Measurements from ENCODE around the gene NAPG.
"Not testable (repeated sequence)": the region's sequence is repeated elsewhere in the genome, so short reads cannot be mapped to it uniquely, and the experiment has no call there.

The NAPG gene

DNA sequence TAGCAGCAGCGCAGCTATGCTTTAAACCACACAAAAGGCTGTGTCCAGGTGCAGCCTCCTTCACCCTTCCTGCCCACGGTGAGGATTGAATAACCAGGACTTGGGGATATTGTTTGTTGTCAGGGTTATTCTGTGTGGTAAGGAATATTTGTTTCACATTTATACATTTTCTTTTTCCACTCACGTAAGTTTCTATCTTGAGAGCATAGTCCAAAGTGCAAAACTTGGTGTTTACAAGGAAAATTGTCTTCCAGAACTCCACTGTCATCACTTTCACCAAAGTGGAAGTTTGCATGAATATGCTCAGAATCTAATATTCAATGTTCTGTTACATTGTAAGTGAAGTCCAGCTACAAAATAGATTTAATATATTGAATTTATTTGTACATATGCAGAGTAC lies 26.4 kb downstream of the NAPG start:
- no peak for DNase-seq

DNA sequence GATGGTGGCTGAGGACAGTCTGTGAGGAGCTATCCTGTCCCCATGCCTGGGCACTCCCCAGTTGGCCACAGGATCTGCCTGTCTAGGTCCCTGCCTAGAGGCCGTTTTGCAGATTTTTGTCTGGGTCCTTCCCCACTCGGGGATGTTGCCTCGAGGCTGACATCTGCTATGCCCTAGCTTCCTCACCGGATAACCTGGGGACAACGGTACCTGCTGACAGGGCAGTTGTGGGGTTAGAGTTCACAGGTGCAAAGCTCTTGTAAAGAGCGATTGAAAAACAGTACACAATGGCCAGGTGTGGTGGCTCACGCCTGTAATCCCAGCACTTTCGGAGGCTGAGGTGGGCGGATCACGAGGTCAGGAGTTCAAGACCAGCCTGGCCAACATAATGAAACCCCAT lies 30.4 kb downstream of the NAPG start:
- DNase-seq, result not testable (repeated sequence)

DNA sequence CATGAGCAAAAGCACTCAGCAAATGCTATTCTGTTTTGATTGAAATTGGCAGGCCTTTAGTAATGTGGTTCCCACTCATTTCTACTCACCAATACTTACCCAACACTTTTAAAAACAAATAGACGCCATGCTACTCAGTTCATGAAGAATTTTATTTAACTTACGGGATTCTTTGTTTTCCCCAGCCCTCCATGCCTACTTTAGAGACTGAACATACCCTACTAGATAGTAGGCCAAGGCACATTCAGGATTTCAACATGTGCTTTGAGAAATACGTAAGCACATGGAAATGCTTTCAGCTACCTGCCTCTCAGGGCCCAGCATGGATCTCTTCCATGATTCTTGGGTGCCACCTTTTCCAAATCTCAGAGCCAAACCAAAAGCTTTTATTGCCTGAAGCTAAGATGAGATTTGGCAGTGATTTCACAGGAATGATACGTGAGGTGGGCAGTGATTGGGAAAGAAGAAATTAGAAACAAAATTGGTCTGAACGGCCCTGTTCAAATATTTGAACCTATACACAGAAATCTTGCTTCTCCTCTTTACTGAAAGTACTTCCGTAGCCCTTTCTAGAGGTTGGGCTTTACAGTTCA lies 31.4 kb downstream of the NAPG start:
- no peak for DNase-seq

DNA sequence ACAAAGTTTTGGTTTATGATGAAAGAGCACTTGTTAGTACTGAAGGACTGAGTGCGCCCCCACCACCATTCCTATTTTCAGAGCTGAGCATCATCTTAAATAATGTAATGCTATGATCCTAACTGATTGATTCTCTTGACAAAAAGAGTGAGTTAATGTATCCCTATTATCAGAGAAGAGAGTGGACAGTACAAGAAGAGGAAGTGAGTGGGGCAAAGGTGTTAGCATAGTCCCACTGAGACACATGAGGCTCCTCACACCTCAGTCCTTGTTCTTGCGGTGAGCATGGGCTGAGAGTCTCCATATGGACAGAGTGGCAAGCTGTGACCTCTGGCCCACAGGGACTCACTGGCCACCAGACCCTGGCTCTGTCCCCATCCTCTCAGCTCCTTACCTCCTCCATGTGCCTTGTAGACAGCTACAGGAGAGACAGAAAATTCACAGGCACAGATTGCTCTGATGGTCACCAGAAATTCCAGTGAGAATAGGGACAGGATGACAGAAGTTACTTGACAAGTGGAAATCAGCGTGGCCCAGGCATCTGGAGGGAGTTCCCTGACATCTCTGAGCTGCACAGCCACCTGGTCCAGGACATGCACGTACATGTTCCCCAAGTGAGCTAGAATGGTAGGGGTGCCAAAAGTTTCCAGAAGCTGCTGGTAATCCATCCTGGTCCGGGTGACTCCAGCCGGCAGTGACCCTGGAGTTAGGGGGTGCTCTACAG lies 32.6 kb downstream of the NAPG start:
- no peak for DNase-seq

DNA sequence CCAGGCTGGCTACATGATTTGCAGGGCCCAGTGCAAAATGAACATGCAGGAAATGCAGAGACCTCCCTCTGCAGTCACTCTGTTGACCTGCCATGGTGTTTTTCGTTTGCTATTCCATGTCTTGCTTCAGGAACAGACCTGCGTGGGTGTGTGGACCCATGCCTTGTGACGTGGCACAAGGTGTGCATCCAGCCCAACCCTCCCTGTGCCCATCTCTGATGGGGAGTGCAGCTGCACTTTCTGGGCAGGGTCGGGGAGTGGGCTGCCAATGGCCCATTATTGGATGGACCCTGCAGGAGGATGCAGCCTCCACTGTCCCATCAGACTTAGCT lies 33.1 kb downstream of the NAPG start:
- no peak for DNase-seq

DNA sequence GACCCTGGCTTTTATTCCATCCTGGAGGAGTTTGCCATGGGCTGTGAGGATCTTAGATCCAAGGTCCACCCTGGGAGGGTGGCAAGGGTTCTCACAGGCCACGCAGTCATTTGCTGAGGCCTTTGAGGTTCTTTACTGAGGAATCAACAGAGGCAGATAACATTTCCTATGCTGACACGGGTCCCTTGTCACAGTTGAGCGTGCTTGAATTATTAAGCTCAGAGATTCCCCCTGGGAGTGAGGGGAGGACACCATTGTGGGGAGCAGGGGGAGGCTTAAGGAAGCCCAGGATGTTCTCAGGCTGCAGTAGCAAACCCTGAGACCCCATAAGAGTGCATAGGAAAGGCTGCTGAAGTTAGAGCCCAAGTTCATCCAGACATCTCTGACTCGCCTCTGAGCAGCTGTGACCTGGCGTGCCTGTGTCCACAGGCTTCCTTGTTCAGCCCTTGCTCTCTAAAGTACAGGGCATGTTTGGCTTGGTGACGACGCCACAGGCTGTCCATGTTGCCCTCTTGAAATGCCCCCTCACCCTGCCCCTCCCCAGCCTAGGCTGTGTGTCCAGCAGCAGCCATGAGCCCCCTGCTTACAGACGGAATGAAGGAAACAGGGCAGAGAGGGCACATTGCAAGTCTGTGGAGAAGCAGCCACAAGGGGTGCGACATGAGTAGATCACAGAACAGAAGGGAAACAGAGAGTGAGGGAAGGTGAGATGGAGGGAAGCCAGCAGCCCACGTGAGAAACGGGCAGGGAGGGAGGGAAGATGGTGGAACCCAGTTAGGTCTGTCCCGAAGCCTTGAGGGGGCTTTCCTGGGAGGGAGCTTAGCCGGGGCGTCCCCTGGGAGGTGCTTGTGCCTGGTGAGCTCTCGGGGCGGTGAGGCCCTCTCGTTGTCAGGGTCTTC lies 34.0 kb downstream of the NAPG start:
- no peak for DNase-seq

DNA sequence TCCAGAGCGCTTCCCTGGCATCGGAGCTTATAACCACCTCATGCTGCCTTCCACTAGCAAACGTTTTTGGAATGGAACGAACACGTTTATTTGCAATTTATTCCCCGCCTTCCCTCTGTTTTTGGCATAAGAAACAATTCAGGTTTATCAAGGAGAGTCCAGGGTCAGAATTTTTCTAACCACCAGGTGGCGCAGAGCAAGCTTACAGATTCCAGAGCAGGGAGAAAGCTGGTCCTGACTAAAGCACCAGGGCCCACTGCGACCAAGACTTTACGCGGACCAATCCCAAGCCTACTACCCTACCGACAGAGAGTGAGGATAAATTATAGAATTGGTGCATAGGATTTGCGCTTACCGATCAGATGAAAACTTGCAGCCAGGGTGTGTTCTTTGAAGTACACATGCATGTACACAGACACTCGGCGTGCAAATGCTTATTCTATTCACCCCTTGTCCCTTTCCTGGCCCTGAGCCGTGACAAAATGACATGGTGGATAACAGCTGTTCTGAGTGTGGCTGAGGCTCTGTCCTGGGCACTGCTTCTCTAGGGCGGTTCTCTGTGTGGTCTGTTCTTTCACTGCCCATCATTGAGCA lies 34.7 kb downstream of the NAPG start:
- DNase-seq, result peak; percentile 27 to 87

DNA sequence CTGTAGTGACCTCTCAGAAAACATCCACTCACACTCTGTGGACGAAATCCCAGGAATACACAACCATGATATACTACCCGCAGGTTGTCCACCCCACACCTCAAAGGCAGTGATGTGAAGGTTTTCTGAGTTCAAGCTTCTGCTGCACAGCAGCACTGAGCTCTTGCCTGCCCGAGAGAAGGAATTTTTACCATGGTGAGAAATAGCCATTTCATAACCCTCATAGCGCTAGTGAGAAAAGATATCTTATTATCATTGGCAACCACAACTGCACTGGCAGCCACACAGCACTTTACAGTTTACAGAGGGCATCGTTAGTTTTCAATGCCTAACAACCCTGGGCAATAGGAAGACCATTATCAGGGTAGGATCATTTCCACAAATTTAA lies 36.9 kb downstream of the NAPG start:
- no peak for DNase-seq

DNA sequence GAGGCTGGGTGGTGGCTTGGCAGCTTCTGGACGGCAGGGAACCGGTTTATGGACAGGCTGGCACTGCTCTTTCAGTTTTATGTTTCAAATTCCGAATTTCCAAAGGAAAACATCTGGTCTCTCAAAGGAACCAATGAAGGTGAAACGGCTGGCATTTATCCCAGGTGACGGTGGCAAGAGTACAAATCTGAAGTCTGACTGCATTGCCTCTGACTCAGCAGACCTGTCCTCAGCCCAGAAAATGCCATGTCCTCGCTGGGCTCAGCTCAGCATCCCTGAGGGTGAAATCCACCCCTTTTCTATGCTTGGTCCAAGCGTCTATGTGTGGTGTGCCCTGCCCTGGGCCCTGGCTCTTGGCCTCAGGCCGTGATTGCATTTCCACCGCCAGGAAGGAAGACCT lies 38.1 kb downstream of the NAPG start:
- no peak for DNase-seq

DNA sequence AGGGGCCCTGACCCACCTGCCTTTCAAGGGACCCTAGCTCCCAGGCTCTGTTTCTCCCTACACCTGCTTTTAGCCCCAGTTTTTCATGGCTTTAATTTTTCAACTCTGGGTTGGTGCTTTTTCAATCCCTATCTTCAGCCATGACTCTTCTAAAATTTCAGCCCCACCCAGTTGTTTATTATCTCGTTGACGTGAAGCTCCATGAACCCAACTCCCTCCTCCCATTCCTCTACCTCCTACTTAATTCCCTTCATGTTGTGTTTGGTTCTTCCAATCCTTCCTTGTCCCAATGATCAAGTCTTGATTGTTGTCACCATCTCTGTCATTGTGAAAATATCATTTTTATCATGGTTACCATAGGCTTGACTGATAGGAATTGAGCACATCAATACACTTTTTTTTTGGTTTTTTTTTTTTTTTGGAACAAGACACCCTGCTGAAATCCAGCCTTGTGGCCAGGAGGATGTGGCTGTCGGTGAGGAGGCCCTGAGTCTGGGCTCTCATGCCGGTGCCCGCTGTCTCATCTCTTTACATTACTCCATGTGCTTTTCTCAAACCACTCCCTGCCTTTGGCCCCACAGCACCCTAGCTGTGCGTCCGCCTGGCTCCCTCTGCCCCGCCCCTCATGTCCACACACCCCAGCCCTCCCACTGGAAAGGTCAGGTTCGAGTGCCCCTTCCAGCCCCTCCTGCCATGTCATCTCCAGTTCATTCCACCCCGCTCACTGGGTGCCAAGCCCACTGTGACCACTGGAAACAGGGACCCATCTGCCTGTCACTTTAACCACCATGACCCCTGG lies 39.3 kb downstream of the NAPG start:
- no peak for DNase-seq

DNA sequence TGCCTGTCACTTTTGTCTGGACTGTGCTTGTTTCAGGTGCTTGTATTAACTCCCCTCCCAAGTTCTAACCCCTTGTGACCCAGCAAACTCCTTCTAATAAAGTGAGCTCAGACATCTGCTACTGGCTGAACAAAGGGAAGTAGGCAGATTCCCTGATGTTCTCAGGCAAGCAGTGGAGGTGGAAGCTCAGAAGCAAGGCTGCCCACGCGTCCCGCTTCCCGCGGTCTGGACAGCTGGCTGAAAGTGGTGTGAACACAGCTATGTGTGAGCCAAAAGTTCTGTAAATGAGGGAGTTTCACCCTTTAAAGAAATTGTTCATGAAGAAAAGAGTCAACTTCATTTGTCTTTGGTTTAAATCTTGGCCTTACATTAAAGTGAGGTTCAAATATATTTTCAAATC lies 40.0 kb downstream of the NAPG start:
- peak; percentile 9 to 43 for DNase-seq

DNA sequence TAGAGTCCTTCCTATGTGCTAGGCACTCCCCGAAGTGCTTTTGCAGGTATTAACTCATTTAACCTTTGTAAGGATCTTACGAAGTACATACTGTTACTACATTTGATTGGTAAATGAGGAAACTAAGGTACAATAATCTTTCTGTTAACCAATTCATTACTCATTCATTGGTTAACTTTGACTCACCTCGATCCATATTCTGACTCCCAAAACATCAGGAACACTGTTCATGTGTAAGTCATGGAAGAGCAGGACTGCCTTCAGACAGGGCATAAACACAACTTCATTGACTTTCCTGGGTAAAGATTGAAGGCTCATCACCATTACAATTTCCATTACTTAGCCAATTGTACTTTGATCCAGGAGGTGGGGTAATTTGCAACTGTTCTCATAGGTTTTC lies 40.6 kb downstream of the NAPG start:
- DNase-seq, result no peak

DNA sequence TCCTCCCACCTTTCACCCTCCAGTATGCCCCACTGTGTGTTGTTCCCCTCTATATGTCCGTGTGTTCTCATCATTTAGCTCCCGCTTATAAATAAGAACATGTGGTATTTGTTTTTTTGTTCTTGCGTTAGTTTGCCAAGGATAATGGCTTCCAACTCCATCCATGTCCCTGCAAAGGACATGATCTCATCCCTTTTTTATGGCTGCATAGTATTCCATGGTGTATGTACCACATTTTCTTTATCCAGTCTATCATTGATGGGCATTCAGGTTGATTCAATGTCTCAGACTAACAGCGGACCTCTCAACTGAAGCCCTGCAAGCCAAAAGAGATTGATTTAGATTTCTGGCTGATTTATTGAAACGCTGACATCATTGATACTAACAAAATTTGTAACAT lies 44.1 kb downstream of the NAPG start:
- DNase-seq, result not testable (repeated sequence)

DNA sequence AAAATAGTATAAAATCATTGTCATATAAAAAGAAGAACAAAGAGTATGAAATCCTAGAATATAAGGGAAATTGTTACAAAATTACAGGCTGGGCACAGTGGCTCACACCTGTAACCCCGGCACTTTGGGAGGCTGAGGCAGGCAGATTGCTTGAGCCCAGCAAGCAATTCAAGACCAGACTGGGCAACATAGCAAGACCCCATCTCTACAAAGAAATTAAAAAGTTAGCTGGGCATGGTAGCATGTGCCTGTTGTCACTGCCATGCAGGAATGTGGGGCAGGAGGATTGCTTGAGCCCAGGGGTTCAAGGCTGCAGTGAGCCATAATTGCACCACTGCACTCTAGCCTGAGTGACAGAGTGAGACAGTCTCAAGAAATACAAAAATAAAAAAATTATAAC lies 44.8 kb downstream of the NAPG start:
- no peak for DNase-seq

DNA sequence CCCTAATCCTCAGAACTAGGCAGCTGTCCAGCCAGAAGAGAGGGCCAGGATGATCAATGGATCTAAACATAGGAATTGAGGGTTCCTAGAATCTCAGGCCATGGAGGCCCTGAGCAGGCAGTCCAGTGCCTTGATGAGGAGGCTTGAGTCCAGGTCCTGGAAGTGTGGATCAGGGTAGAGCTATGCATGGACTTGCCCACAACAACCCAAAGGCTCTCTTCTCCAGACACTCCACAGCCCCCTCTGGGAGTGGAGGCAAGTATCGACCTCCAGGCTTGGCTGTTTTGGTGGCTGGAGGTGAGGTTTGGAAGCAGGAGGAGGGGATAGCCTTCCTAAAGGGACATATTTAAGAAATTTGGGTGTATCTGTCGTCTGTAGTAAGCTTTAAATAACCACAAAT lies 45.7 kb downstream of the NAPG start:
- DNase-seq, result no peak

DNA sequence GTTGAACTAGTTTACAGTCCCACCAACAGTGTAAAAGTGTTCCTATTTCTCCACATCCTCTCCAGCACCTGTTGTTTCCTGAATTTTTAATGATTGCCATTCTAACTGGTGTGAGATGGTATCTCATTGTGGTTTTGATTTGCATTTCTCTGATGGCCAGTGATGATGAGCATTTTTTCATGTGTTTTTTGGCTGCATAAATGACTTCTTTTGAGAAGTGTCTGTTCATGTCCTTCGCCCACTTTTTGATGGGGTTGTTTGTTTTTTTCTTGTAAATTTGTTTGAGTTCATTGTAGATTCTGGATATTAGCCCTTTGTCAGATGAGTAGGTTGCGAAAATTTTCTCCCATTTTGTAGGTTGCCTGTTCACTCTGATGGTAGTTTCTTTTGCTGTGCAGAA lies 47.4 kb downstream of the NAPG start:
- DNase-seq, result not testable (repeated sequence)

DNA sequence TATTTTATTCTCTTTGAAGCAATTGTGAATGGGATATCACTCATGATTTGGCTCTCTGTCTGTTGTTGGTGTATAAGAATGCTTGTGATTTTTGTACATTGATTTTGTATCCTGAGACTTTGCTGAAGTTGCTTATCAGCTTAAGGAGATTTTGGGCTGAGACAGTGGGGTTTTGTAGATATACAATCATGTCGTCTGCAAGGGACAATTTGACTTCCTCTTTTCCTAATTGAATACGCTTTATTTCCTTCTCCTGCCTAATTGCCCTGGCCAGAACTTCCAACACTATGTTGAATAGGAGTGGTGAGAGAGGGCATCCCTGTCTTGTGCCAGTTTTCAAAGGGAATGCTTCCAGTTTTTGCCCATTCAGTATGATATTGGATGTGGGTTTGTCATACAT lies 48.6 kb downstream of the NAPG start:
- not testable (repeated sequence) for DNase-seq

DNA sequence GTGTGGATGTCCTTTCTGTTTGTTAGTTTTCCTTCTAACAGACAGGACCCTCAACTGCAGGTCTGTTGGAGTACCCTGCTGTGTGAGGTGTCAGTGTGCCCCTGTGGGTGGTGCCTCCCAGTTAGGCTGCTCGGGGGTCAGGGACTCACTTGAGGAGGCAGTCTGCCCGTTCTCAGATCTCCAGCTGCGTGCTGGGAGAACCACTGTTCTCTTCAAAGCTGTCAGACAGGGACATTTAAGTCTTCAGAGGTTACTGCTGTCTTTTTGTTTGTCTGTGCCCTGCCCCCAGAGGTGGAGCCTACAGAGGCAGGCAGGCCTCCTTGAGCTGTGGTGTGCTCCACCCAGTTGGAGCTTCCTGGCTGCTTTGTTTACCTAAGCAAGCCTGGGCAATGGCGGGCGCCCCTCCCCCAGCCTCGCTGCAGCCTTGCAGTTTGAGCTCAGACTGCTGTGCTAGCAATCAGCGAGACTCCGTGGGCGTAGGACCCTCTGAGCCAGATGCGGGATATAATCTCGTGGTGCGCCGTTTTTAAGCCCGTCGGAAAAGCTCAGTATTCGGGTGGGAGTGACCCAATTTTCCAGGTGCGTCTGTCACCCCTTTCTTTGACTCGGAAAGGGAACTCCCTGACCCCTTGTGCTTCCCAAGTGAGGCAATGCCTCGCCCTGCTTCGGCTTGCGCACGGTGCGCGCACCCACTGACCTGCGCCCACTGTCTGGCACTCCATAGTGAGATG lies 52.2 kb downstream of the NAPG start:
- DNase-seq, result not testable (repeated sequence)

DNA sequence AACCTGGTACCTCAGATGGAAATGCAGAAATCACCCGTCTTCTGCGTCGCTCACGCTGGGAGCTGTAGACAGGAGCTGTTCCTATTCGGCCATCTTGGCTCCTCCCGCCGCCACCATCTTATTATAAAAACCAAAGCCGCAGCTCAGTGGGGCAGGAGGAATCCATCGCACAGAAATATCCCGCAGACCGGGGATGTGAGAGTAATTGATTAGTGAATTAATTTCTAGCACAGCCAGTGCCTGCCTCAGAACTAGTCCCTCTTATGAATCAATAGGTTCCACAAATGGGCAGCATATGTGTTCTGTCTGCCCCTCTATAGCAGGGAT lies 52.7 kb downstream of the NAPG start:
- DNase-seq, result not testable (repeated sequence)

DNA sequence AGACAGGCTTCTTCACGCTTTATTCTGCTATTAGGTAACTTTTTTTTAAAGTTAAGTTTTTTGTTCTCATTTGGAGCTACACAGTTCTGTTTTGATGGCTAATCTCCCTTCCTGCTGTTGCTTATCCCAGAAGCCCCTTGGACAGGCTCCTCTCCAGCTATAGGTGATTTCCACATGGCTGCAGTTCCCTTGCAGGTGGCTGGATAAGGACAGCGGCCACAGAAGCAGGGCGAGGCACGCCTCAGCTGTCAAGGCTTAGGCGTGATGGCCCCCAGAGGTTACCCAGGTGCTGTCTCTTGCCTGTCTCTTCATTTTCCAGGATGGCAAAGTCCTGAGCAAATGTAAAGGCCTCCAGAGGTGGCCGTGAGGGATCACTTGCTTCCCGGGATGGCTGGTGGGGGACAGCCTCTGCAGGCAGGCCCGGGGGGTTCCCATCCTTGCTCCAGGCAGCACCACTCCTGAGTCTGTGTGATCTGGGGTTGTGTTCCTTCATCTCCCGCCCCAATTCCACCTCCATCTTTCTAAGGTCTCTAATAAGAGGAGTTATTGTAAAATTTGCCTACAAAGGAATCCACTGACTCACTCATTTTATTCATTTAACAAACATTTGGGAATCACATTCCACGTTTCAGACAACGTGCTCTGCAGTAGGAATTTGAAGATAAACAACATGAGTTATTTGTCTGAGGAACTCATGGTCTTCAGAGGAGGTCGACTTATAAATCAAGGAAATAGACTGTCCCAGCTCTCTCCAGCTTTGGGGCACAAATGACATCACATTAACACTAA lies 53.4 kb downstream of the NAPG start:
- DNase-seq, result no peak

DNA sequence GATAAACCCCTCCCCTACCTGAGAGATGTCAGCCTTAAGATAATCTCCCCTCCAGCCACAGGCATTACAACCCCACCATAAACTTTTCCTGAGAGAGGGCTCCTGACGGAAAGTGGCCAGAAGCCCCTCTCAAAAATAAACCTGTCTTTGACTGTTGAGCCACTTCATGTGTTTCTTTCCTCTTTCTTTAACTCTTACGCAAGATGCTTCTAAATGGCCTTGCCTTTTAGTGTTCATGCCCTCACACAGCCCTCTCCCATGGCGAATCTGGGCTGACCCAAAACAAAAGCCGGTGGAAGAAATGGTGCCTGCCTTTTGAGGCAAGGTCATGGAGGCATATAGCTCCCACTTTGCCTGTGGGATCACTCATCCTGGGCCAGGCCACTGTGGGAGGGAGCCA lies 54.4 kb downstream of the NAPG start:
- no peak for DNase-seq
